Parathyroid adenoma (tissue), 2 donors: ENCODE measurements around the gene IL1RL1.

Experiments
- H2AFZ ChIP-seq: fragments of 300-600 bp; sonication (generic); one replicate; pipeline ENCODE4 v1.7.0; 2017; ENCODE audit warnings: antibody characterized with exemption, mild to moderate bottlenecking
- H3K27ac ChIP-seq: fragments of 300-600 bp; sonication (generic); one replicate; pipeline ENCODE4 v1.7.0; 2017
- H3K27me3 ChIP-seq: fragments of 300-600 bp; sonication (generic); one replicate; pipeline ENCODE4 v1.7.0; 2017; ENCODE audit warnings: low read length; ENCODE audit not compliant: control insufficient read depth, insufficient read depth
- H3K36me3 ChIP-seq: fragments of 300-600 bp; sonication (generic); one replicate; pipeline ENCODE4 v1.7.0; 2017; ENCODE audit warnings: low read length; ENCODE audit not compliant: control insufficient read depth, insufficient read depth
- H3K4me1 ChIP-seq: fragments of 300-600 bp; sonication (generic); one replicate; pipeline ENCODE4 v1.7.0; 2017; ENCODE audit warnings: control low read depth
- H3K4me2 ChIP-seq: fragments of 300-600 bp; sonication (generic); one replicate; pipeline ENCODE4 v1.7.0; 2017; ENCODE audit warnings: low read length
- H3K4me3 ChIP-seq: fragments of 300-600 bp; sonication (generic); one replicate; pipeline ENCODE4 v1.7.0; 2017; ENCODE audit warnings: low read depth, low read length
- H3K79me2 ChIP-seq: fragments of 300-600 bp; sonication (generic); one replicate; pipeline ENCODE4 v1.7.0; 2017; ENCODE audit warnings: control low read depth
- H3K9ac ChIP-seq: fragments of 300-600 bp; sonication (generic); one replicate; pipeline ENCODE4 v1.7.0; 2017; ENCODE audit warnings: mild to moderate bottlenecking
- H3K9me3 ChIP-seq: fragments of 300-600 bp; sonication (generic); one replicate; pipeline ENCODE4 v1.7.0; 2017; ENCODE audit warnings: low read length; ENCODE audit not compliant: control insufficient read depth
- CTCF ChIP-seq: fragments of 300-600 bp; sonication (generic); IDR thresholded peaks from one replicate; pipeline ENCODE4 v1.7.0; 2017; ENCODE audit warnings: antibody characterized with exemption, mild to moderate bottlenecking
- donor health status: primary hyperparathyroidism.

Gene IL1RL1

DNA sequence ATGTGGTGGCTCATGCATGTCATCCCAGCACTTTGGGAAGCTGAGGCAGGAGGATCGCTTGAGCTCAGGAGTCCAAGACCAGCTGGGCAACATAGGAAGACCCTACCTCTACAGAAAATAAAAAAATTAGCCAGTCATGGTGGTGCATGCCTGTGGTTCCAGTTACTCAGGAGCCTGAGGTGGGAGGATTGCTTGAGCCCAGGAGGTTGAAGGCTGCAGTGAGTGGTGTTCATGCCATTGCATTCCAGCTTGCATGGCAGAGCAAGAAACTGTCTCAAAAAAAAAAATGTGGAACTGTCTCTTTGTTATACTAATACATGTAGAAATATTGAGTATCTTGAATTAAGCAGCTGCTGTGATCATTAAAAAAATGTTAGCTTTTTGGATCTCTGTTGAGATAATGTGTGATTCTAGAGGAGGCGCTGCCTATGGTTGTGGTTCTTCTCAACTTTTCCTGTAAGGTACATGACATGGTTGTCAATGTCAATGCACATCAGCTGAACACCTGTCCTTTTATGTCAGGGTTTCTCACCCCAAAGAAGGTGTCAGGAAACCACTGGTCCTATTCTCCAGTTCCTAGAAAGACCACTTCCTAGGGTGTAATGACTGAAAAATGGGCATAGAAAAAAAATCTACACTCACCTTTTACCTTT lies 34.7 kb upstream of the IL1RL1 start:
- no peak overlapping the region for H3K4me2 ChIP-seq

DNA sequence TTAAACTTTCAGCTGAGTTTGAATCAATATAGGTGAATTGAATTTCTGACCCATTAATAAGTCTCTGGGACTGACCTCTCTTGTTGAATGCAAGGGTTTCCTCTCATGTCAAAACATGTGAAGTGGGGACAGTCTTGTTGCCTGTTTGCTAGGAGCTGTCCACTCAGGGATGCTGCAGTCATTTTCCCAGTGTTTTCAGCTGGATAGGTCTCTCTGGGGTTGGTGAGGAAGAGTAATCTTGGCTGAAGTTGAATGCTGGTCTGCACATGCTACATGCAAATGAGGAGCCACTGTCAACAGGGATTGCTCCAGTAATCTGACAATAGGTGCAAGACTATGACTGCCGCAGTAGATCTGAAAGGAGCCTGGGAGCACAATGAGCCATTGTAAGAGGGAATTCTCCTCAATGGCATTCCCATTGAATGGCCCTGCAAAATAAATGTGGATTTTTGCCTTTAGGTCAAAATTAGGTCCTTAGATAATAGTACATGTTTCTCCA lies 34.1 kb upstream of the IL1RL1 start:
- H3K4me2 ChIP-seq = no peak overlapping the region
- no peak for TF ChIP-seq CTCF
- H3K9ac ChIP-seq = no peak overlapping the region
- no peaks in the 10 kb centered on the region for H3K4me1 ChIP-seq
- H3K36me3 ChIP-seq = no peaks in the 10 kb centered on the region
- H3K27ac ChIP-seq = no peak overlapping the region
- no peaks in the 10 kb centered on the region for H3K9me3 ChIP-seq
- H2AFZ ChIP-seq = no peak overlapping the region
- H3K27me3 ChIP-seq = no peaks in the 10 kb centered on the region
- no peaks in the 10 kb centered on the region for H3K79me2 ChIP-seq
- no peak overlapping the region for H3K4me3 ChIP-seq

More for the DNA sequence above, 34.7 kb upstream of the IL1RL1 start:
- Histone ChIP-seq H3K9me3 (no peaks in the 10 kb centered on the region), H3K9ac (no peak overlapping the region), H3K4me3 (no peak overlapping the region), H2AFZ (no peak overlapping the region), H3K36me3 (no peaks in the 10 kb centered on the region), H3K79me2 (no peaks in the 10 kb centered on the region), H3K27ac (no peak overlapping the region), H3K27me3 (no peaks in the 10 kb centered on the region), H3K4me1 (no peaks in the 10 kb centered on the region)
- no peak for TF ChIP-seq CTCF

DNA sequence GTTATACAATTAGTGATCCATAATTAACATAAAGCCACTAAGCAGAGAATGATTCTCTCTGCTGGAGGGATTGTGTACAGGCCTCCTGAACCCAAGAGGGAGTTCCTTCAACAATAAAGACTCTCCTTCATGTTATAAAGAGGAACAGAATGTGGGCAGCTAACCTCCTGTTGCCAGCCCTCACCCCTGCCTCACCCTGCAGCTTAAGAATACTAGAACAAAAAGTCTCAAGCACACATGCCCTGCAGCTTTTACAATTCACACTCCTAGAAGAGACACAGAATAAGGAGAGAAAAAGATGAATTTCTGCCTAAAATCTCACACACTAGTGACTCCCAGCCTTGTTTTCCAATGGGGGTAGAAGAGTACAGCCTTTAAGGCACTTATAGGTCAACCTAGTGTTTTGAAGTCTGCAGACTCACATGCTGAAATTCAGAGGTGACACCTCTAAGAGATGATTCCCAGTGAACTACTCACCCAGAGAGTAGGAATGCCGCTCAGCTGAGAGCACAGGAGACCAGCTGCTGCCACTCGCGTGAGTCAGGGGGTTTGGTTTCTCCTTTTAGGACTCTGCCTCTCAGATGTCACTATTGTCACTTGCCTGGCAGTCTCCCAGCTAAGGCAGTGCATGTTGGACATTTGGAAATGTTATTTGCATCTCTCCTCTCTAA lies 32.5 kb upstream of the IL1RL1 start:
- no peaks in the 10 kb centered on the region for H3K9me3 ChIP-seq
- no peak overlapping the region for H3K4me3 ChIP-seq
- no peak overlapping the region for H3K27ac ChIP-seq
- no peak for TF ChIP-seq CTCF
- H3K27me3 ChIP-seq = no peaks in the 10 kb centered on the region
- H3K36me3 ChIP-seq = no peaks in the 10 kb centered on the region
- H3K4me2 ChIP-seq = no peak overlapping the region
- no peaks in the 10 kb centered on the region for H3K79me2 ChIP-seq
- no peaks in the 10 kb centered on the region for H3K4me1 ChIP-seq
- no peak overlapping the region for H2AFZ ChIP-seq
- H3K9ac ChIP-seq = no peak overlapping the region

DNA sequence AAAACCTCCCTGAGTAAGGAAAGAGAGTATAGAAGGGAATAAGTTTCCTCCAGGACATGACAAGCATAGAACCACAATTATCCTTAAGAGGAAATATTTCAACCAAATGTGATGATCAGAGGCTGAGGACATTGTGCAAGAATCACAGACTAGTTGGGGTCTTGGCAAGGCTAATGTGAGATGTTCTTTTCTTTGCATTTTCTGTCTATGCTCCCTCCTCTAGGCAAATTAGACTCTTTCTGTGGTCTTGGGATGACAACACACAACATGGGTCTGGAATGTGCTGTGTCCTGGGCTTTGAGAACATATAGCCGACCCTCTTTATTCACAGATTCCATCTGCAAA lies 32.0 kb upstream of the IL1RL1 start:
- no peaks in the 10 kb centered on the region for H3K4me1 ChIP-seq
- no peak overlapping the region for H3K4me2 ChIP-seq
- no peaks in the 10 kb centered on the region for H3K79me2 ChIP-seq
- H3K4me3 ChIP-seq = no peak overlapping the region
- no peaks in the 10 kb centered on the region for H3K27me3 ChIP-seq
- H3K9ac ChIP-seq = no peak overlapping the region
- TF ChIP-seq CTCF = no peak
- H3K9me3 ChIP-seq = no peaks in the 10 kb centered on the region
- H3K27ac ChIP-seq = no peak overlapping the region
- H3K36me3 ChIP-seq = no peaks in the 10 kb centered on the region
- H2AFZ ChIP-seq = no peak overlapping the region

DNA sequence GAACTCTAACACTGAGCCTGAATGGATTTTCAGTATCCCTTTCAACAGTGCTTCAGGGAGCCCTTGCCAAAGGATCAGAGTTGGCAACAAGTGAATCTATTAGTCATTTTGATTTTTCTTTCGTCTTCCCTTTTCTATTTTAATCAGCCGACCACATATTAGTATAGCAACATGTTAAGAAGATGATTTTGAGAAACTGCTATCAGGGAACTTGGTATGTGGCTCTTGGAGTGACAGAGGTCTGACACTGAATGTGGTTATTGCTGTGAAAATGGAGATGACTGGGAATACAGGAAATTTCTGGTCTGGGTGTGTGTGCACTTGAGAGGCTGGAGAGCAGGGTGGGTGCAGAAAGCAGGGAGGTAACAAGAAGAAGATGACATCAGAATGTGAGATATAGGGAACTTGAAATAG lies 28.7 kb upstream of the IL1RL1 start:
- Histone ChIP-seq H3K9ac (no peak overlapping the region), H3K36me3 (no peaks in the 10 kb centered on the region), H3K4me3 (no peak overlapping the region), H3K4me2 (no peak overlapping the region), H2AFZ (no peak overlapping the region), H3K79me2 (no peaks in the 10 kb centered on the region), H3K4me1 (no peaks in the 10 kb centered on the region), H3K9me3 (no peaks in the 10 kb centered on the region), H3K27ac (no peak overlapping the region), H3K27me3 (no peaks in the 10 kb centered on the region)
- TF ChIP-seq CTCF = no peak
